NCI-H510A (cell line): ENCODE results near the gene THSD7B.
A peak's percentile ranks its signal among the peaks of the same experiment; 100 is the strongest.

ENCODE experiments used
- DNase-seq: peaks from one replicate; lab custom pipeline; 2025; lab: John Stamatoyannopoulos, UW

THSD7B gene

GRCh38 chr2:137192366-137193310 is 427.3 kb downstream of the THSD7B start:
- DNase-seq: no peak

- no peak for DNase-seq
Measured at GRCh38 chr2:137193401-137193800, 428.1 kb downstream of the THSD7B start.

- DNase-seq: no peak
Measured at GRCh38 chr2:137194111-137194510, 428.8 kb downstream of the THSD7B start.

GRCh38 chr2:137199751-137200150 is 434.4 kb downstream of the THSD7B start:
- no peak for DNase-seq

- peak; percentile 24 for DNase-seq
Measured at GRCh38 chr2:137202318-137202717, 437.0 kb downstream of the THSD7B start.

- DNase-seq: no peak
Measured at GRCh38 chr2:137205324-137205723, 440.0 kb downstream of the THSD7B start.

- no peak for DNase-seq
Measured at GRCh38 chr2:137206069-137206468, 440.7 kb downstream of the THSD7B start.

- DNase-seq: no peak
Measured at GRCh38 chr2:137207030-137207429, 441.7 kb downstream of the THSD7B start.

GRCh38 chr2:137208431-137208891 is 443.1 kb downstream of the THSD7B start:
- no peak for DNase-seq

- no peak for DNase-seq
Measured at GRCh38 chr2:137210039-137210438, 444.7 kb downstream of the THSD7B start.

- DNase-seq: no peak
Measured at GRCh38 chr2:137211761-137212160, 446.4 kb downstream of the THSD7B start.

GRCh38 chr2:137220438-137220993 is 455.2 kb downstream of the THSD7B start:
- no peak for DNase-seq

- DNase-seq: no peak
Measured at GRCh38 chr2:137221797-137222492, 456.6 kb downstream of the THSD7B start.

- DNase-seq: no peak
Measured at GRCh38 chr2:137223722-137224121, 458.4 kb downstream of the THSD7B start.

GRCh38 chr2:137228566-137228965 is 463.2 kb downstream of the THSD7B start:
- no peak for DNase-seq

- no peak for DNase-seq
Measured at GRCh38 chr2:137229834-137230233, 464.5 kb downstream of the THSD7B start.

GRCh38 chr2:137231628-137232027 is 466.3 kb downstream of the THSD7B start:
- no peak for DNase-seq

- DNase-seq: no peak
Measured at GRCh38 chr2:137232076-137232475, 466.7 kb downstream of the THSD7B start.

GRCh38 chr2:137233091-137233490 is 467.7 kb downstream of the THSD7B start:
- DNase-seq: no peak

- no peak for DNase-seq
Measured at GRCh38 chr2:137237055-137237454, 471.7 kb downstream of the THSD7B start.

GRCh38 chr2:137238065-137238464 is 472.7 kb downstream of the THSD7B start:
- no peak for DNase-seq

- no peak for DNase-seq
Measured at GRCh38 chr2:137249463-137250130, 484.3 kb downstream of the THSD7B start.
